ENCODE data around the gene CLDN2. TPM values are rescaled to one million over a fixed set of nuclear protein-coding genes. Genes with fewer than 3 reads are reported as not detected.

CLDN2 gene
- total RNA-seq, 1 experiment from 2014 or later: not detected

- in situ Hi-C loops (cut with HindIII; ENCODE audit: low pct_unique_long_range_greater_than_20kb, low sequenced_read_pairs): no loop called here
- DNase-seq (ENCODE audit: low read depth, low spot score): no peak
These were observed 15.0 kb upstream of the CLDN2 start for GRCh38 chrX:106905064-106905708.

DNA sequence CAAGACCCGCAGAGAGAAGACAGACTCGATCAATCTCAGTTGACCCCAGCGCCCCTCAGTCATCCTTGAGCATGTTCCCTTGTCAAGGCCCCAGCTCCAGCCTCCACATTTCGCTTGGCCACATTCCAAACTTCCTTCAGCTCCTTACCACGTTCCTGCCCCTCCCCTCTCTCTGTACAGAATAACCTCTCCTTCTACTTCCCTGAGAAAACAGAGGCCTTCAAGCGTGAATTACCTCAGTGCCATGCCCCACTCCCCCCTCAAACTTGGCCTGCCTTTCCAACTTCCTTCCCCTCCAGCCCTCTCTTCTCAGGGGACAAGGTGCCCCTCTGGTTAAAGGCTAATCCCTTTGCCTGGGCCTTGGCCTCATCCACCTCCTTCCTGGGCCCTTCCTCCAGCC is 13.8 kb upstream of the CLDN2 start:
- in situ Hi-C loops (cut with HindIII; ENCODE audit: low pct_unique_long_range_greater_than_20kb, low sequenced_read_pairs): no loop called here

GRCh38 chrX:106912864-106913263 is 7.3 kb upstream of the CLDN2 start:
- no peak for DNase-seq (ENCODE audit: low read depth, low spot score)
- in situ Hi-C loops (cut with HindIII; ENCODE audit: low pct_unique_long_range_greater_than_20kb, low sequenced_read_pairs): no loop called here

More for the DNA sequence above, 13.8 kb upstream of the CLDN2 start:
- DNase-seq (ENCODE audit: low read depth, low spot score): no peak

DNA sequence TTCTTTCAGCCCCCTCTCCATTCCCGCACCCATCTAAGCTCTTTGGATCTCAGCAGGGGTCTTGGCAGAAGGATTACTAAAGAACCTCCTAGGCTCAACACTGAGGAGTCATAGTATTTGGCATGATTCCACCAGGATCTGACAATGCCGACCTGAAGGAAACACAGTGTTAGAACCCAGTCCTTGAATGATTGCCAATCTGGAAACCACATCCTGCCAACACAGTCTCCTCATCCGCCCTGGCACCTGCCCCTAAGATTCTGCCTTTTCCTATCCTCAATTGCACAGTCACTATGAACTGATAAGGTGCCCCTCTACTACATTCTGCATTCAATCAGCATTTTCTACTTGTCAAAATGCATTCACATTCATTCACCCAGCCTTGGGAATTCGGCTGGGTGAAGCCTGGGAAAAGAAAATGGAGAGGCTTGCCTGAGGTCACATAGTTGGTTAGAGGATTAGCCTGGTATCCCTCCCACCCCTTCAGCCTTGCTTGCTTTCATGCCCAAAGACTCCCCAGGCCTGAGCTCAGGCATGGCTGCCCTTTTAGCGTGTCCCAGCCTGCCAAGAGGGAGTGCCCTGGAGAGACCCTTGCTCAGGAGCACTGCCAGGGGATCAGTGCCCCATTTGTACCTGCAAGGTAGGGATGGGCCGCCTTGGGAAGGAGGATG is 2.2 kb upstream of the CLDN2 start:
- in situ Hi-C loops (cut with HindIII; ENCODE audit: low pct_unique_long_range_greater_than_20kb, low sequenced_read_pairs): no loop called here
- peak; percentile 54 for DNase-seq (ENCODE audit: low read depth, low spot score)

DNA sequence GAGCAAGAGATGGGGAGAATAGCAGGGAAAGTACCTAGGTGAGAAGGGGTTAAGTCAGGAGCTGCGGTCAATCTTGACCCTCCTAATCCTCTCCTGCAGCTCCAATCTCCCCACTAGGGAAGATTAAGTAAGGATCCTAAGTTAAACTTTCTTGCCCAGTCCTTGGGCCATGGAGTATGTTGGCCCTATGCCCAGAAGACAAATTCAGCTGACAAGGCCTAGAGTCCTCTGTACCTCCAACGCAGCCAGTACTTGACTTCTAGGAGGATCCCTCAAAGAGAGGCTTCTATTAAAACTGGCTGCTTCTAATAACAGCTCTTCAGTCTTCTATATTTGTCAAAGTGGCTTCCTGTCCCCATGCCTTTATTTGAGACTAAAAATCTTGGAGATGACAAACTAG is 1.4 kb downstream of the CLDN2 start:
- no peak for DNase-seq (ENCODE audit: low read depth, low spot score)
- in situ Hi-C loops (cut with HindIII; ENCODE audit: low pct_unique_long_range_greater_than_20kb, low sequenced_read_pairs): no loop called here

DNA sequence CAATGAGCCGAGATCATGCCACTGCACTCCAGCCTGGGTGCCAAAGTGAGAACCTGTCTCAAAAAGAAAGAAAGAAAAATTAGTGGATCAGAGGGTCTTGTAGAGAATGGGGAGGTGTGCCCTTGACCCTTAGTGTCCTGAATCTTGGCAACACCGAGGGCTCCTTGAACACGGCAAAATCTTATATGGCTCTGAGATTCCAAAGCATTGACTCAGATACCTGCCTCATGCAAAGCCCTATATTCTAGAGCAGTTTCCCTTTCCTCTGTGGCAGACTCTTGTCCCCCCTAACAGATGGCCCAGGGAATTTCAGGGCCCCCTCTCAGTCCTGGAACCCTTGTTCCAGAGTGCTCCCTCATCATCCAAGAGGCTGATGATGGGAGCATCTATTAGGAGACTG is 6.8 kb downstream of the CLDN2 start:
- no peak for DNase-seq (ENCODE audit: low read depth, low spot score)

GRCh38 chrX:106927700-106928099 is 7.5 kb downstream of the CLDN2 start:
- no peak for DNase-seq (ENCODE audit: low read depth, low spot score)
- in situ Hi-C loops (cut with HindIII; ENCODE audit: low pct_unique_long_range_greater_than_20kb, low sequenced_read_pairs): no loop called here

More for the DNA sequence above, 6.8 kb downstream of the CLDN2 start:
- in situ Hi-C loops (cut with HindIII; ENCODE audit: low pct_unique_long_range_greater_than_20kb, low sequenced_read_pairs): no loop called here

GRCh38 chrX:106928227-106928626 is 8.0 kb downstream of the CLDN2 start:
- no peak for DNase-seq (ENCODE audit: low read depth, low spot score)
- in situ Hi-C loops (cut with HindIII; ENCODE audit: low pct_unique_long_range_greater_than_20kb, low sequenced_read_pairs): no loop called here

DNA sequence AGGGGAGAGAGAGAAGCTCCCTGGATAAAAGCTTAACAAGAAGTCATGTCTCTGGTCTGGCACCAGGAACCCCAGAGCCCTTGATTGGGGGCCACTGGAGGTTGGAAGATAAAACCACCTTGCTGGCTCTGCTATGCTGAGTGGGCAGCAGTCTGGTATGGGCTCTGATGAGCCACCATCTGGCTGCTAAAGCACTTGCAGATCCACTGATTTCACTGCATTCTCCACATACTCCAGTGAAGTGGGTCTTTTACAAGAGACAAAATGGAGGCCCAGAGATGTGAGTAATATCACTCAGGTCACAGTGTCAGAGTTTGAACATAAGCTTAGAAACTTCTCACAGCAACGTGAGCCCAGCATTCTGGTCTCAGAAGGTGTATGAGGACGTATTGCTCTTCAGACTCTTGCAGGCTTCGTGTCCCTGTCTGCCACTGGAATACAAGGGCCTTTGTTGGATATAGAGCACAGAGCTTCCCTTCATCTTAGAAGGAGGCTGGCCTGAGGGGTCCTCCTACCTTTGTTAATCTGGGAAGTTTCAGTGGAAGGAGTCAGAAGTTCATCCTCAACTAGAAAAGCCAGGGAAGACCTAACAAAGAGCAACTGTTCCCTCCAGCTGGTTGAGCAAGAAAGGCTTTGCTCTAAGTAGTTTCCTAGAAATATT is 11.8 kb downstream of the CLDN2 start:
- in situ Hi-C loops (cut with HindIII; ENCODE audit: low pct_unique_long_range_greater_than_20kb, low sequenced_read_pairs): no loop called here
- DNase-seq (ENCODE audit: low read depth, low spot score): peak; percentile 93

DNA sequence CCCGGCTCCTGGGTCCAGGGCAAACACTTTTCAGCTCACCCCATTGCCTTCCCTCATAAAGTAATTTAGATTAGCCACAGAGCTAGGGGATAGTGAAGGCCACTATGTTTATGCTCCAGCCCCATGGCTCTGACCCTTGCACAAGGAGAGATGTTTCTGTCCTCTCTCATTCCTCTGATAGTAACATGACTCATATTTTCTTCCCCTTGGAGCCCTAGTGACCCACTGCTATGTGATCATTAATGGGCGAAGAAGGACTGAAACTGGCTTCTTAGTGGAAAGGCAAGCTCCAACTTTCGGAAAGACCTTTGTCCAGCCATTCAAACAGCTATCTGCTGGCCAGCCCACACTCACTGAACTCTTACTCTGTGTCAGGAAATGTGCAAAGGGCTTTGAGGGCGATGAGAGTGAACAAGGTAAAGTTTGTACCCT is 12.3 kb downstream of the CLDN2 start:
- DNase-seq (ENCODE audit: low read depth, low spot score): no peak
- in situ Hi-C loops (cut with HindIII; ENCODE audit: low pct_unique_long_range_greater_than_20kb, low sequenced_read_pairs): no loop called here

DNA sequence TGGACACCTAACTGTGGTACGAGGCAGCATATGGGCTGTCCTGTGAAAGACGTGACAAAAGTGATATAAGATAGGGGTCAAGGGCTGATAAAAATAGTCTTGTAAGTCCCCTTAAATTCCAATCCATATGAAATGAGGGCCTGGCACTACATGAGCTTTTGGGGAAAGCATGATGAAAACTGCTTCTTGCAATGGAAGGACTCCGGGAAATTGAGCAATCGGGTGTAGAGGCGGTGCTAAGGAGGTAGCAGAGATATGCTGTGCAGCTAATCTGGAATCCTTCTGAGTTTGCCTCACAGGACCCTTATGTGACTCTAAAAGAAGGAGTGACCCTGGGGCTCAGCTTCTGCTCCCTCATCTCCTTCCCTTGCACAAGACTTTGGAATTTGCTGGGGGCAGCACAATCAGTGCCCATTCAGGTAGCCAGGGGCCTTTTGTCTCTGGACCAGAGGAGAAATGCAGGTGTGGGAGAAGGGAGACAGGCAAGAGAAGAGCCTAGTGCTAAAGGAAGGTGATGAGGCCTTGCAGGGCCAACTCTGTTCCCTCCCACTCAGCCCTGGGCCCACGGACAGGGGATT is 12.8 kb downstream of the CLDN2 start:
- no peak for DNase-seq (ENCODE audit: low read depth, low spot score)
- in situ Hi-C loops (cut with HindIII; ENCODE audit: low pct_unique_long_range_greater_than_20kb, low sequenced_read_pairs): no loop called here

DNA sequence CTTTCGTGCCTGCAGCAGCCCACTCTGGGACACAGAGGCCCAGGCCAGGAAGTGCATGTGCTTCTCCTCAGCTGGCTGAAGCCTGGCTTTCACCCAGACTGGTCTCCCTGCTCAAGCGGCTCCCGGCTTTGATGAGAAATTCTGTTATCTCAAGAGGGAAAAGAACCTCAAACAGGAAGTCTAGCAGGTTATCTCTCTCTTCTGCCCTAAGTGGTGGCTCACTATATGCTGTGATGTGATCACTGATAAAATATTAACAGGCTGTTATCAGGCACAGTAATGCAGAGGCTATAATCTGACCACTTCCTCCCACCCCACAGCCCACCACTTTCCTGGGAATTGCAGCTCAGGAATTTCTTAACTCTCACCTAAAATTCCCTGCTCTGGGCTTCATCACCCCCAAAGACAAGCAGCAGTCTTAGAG is 13.3 kb downstream of the CLDN2 start:
- in situ Hi-C loops (cut with HindIII; ENCODE audit: low pct_unique_long_range_greater_than_20kb, low sequenced_read_pairs): no loop called here
- no peak for DNase-seq (ENCODE audit: low read depth, low spot score)

GRCh38 chrX:106935175-106935574 is 15.0 kb downstream of the CLDN2 start:
- in situ Hi-C loops (cut with HindIII; ENCODE audit: low pct_unique_long_range_greater_than_20kb, low sequenced_read_pairs): no loop called here
- no peak for DNase-seq (ENCODE audit: low read depth, low spot score)

DNA sequence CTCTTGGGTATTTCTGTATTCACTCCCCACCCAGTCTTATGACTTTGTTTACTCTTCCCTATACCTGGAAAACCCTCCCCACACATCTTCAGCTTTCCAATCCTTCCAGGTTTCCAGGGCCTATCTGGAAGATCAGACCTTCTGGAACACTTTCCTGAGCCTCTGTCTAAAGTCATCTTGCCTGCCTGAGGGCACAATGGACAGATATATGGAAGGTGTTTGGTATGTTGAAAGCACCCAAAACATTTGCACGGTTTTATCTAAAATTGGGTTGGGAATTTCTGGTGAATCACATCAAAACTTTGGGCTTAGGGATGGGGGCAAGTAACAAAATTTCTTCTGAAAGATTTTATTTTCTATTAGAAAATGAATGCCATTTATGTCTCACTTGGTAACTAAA is 16.0 kb downstream of the CLDN2 start:
- no peak for DNase-seq (ENCODE audit: low read depth, low spot score)
- in situ Hi-C loops (cut with HindIII; ENCODE audit: low pct_unique_long_range_greater_than_20kb, low sequenced_read_pairs): no loop called here

- in situ Hi-C loops (cut with HindIII; ENCODE audit: low pct_unique_long_range_greater_than_20kb, low sequenced_read_pairs): no loop called here
- DNase-seq (ENCODE audit: low read depth, low spot score): no peak
These were observed 19.4 kb downstream of the CLDN2 start for GRCh38 chrX:106939566-106939965.

GRCh38 chrX:106940068-106940467 is 19.9 kb downstream of the CLDN2 start:
- in situ Hi-C loops (cut with HindIII; ENCODE audit: low pct_unique_long_range_greater_than_20kb, low sequenced_read_pairs): no loop called here
- no peak for DNase-seq (ENCODE audit: low read depth, low spot score)

GRCh38 chrX:106946464-106946863 is 26.3 kb downstream of the CLDN2 start:
- DNase-seq (ENCODE audit: low read depth, low spot score): no peak
- in situ Hi-C loops (cut with HindIII; ENCODE audit: low pct_unique_long_range_greater_than_20kb, low sequenced_read_pairs): no loop called here

DNA sequence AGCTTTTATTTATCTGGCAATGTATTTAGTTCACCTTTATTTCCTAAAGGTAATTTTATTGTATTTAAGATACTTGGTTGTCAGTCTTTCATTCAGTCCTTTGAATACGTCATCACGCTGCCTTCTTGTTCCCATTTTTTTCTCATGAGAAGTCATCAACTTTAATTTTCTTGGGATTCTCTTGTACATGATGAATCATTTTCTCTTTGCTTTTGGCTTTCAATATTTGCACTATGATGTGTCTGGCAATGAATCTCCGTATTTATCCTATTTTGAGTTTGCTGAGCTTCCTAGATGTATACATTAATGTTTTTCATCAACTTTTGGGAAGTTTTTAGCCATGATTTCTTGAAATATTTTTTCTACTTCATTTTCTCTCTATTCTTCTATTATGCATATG is 28.4 kb downstream of the CLDN2 start:
- in situ Hi-C loops (cut with HindIII; ENCODE audit: low pct_unique_long_range_greater_than_20kb, low sequenced_read_pairs): no loop called here
- DNase-seq (ENCODE audit: low read depth, low spot score): no peak

GRCh38 chrX:106949366-106949765 is 29.2 kb downstream of the CLDN2 start:
- no peak for DNase-seq (ENCODE audit: low read depth, low spot score)
- in situ Hi-C loops (cut with HindIII; ENCODE audit: low pct_unique_long_range_greater_than_20kb, low sequenced_read_pairs): no loop called here

Data from SK-MEL-5 (cell line).